UCSD-AML1 (cell line): ENCODE measurements around the gene ZNF771.
"Not testable (repeated sequence)": the region's sequence is repeated elsewhere in the genome, so short reads cannot be mapped to it uniquely, and the experiment has no call there.

Source experiments
- DNase-seq: peaks from one replicate; lab custom pipeline; 2025; ENCODE audit not compliant: unreplicated experiment; lab: John Stamatoyannopoulos, UW

Gene ZNF771

GRCh38 chr16:30429678-30430427, 22.4 kb downstream of the ZNF771 start, which contains the start of gene DCTPP1:
DCTPP1 (minus strand) TSS chr16:30430030; CDS start chr16:30429980, 50 bp downstream.
- peak; percentile 99 for DNase-seq

DNA sequence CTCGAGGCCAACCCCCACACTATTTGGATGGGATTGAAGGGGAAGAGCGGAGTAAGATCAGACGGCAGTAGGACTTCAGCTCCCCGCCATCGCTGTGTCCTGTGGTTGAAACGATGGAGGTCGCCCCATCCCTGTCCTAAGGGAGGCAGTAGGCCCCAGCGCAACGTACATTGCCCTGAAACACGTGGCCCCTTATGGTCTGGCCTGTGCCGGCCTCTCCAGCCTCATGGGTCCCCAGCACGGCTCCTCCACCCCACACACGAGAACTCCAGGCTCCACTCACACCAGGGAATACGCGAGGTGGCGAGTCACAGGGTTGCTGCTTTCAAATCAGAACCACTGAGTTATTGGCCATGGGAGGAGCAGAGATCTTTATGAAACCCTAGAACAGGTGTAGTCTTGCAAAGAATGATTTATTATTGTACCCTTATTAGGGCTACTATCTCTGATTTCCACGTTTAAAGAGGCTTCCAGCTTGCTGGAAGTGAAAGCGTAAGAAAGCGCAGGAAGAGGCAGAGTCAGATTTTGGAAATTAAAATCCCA, 23.1 kb downstream of the ZNF771 start:
- no peak for DNase-seq

DNA sequence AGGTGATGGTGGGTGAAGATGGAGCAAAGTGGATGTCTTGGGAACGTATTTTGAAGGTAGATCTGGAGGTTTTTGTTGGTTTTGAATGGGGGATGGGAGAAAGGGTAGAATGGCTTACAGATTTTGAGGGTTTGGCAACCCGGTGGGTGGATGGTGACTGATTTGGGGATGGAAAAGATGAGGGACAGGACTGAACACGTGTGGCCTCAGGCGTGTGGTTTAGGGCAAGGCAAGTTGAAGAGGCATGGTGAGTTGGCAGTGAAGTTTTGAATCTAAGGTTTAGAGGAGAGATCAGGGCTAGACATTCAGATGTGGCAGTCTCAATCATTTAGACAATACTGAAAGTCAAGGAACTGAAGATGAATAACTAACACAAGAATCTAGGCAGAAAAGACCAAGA, 27.4 kb downstream of the ZNF771 start:
- no peak for DNase-seq

DNA sequence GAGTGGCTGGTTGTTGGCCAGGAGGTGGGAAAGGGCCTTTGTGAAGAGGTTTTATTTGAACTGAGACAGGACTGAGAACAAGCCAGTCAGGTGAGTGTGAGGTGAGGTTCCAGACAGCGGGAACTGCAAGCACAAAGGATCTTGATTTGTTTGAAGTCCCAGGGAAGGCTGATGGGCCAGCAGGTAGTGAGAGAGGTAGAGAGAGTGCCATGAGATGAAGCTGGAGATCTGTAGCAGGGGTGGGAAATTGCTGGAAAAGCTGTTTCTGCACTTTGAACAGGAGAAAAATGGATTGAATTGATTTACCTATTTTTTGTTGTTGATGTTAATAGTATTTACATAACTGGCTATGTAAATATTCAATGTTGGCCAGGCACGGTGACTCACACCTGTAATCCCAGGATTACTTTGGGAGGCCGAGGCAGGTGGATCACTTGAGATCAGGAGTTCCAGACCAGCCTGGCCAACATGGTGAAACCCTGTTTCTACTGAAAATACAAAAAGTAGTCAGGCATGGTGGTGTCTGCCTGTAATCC, 30.2 kb downstream of the ZNF771 start:
- no peak for DNase-seq

- no peak for DNase-seq
Observed at GRCh38 chr16:30438835-30439234, 31.4 kb downstream of the ZNF771 start.

DNA sequence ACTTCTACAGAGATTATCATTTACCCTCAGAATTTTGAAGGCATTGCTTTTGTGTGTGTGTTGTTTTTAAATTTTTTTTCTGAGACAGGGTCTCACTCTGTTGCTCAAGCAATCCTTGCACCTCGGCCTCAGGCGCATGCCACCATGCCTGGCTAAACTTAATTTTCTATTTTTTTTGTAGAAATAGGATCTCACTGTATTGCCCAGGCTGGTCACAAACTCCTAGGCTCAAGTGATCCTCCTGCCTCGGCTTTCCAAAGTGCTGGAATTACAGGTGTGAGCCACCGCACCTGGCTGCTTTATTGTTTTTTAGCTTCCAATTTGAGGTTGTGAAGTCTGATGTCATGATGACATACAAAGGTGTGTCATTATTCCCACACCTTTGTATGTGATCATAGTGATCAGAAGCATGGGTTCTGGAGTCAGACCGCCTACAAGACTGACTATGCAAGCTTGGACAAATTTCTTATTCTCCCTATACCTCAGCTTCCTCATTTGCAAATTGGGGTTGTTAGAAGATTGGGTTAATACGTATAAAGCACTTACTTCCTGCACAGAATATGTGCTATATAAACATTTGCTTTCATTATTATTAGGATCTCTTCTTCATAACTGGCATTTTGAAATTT, 32.4 kb downstream of the ZNF771 start:
- DNase-seq, result no peak

DNA sequence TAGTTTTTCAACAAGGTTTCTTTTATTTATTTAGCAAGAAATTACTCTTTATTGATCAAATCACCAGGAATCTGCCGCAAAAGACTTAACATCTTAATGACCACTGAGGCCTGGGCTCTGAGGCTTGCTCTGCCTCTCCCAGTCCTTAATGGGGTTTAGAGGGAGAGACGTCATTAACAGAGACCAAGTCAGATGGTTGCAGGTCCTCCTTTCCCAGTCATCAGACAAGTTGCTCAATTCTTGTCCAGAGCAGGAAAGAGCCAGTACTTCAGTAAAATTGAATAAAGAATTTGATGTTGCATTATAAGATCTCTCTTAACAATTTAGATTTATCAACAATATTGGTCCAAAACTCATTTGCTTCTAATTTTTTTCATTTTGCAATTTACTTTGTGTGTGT, 36.2 kb downstream of the ZNF771 start:
- DNase-seq, result no peak

GRCh38 chr16:30444231-30445148, 37.1 kb downstream of the ZNF771 start:
- no peak for DNase-seq

GRCh38 chr16:30445149-30445407, 37.7 kb downstream of the ZNF771 start:
- no peak for DNase-seq

GRCh38 chr16:30445408-30446202, 38.2 kb downstream of the ZNF771 start, which contains the start of gene SEPHS2:
SEPHS2 (minus strand) TSS chr16:30445874; CDS start chr16:30445727, 147 bp downstream.
- peak; percentile 95 for DNase-seq

DNA sequence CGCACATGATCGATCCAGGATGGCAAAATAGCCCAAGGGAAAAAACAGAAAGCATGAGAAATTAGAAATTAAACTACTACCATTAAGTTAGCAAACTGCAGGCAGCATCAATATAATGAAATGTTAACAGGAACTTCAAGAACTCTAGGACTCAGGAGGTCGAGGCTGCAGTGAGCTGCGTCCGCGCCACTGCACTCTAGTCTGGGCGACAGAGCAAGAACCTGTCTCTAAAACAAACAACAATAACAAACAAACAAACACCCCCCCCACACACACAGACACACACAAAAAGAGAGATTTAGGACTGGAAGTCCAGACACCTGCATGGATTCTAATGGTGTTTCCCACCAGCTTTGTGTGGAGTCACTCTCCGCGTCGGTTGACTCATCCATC, 38.8 kb downstream of the ZNF771 start:
- DNase-seq, result no peak

DNA sequence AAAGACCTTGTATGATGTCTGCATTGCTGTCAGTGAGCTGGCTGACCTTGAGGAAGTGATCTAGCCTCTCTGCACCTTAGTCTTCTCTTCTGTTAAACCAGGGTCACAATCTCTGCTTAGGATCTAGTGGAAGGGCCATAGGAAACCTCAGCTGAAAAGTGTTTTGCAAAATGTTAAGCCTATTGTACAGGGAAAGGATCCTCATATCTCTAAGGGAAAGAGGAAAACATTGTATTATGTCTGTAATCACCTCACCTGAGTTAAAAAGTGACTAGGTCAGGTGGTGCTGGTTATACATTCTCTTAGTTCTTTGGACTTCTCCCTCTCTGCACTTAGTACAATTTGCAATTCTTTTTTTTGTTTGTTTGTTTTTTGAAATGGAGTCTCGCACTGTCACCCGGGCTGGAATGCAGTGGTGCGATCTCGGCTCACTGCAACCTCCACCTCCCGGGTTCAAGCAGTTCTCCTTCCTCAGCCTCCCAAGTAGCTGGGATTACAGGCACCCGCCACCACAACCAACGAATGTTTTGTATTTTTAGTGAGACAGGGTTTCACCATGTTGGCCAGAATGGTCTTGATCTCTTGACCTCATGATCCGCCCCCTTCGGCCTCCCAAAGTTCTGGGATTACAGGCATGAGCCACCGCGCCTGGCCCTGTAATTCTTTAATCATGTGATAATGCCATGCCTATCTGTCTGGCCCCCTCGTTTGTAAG, 40.3 kb downstream of the ZNF771 start:
- DNase-seq, result no peak

- no peak for DNase-seq
Observed at GRCh38 chr16:30449116-30449435, 41.7 kb downstream of the ZNF771 start.

GRCh38 chr16:30452709-30453580, 45.5 kb downstream of the ZNF771 start:
- DNase-seq, result not testable (repeated sequence)

DNA sequence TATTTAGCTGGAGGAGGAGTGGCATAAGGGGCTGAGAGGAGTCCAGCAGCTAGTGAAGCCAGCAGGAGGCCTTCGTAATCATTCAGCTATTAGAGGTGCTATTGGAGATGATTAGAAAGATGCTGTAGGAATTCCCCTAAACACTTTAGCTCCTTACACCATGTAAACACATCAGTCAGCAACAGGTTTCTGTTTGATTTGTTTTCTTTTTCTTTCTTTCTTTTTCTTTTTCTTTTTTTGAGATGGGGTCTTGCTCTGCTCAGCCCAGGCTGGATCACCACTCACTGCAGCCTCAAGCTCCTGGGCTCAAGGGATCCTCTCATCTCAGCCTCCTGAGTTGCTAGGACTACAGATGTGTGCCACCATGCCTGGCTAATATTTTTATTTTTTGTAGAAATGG, 48.9 kb downstream of the ZNF771 start:
- DNase-seq, result no peak

DNA sequence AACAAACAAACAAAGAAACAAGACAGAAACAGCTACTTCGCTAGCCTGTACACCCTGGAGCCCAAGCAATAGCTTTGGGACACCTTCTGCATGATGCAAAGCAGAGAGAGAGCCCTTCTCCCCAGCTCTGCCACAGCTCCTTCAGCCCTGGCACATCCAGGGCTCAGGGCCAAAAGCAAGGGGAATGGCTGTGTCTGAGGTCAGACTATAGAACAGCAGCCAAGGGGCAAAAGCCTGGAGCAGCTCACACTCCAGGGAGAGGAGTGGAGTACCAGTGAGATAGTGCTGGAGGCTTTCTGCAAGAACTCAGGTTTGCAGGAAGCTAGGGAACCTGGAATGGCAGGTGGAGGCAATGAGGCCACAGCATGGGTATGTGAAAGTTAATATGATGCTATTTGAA, 49.9 kb downstream of the ZNF771 start:
- no peak for DNase-seq

- no peak for DNase-seq
Observed at GRCh38 chr16:30457743-30458560, 50.5 kb downstream of the ZNF771 start.
